Loucy (cell line): ENCODE data around the gene FAM131C.

Experiments used
- EZH2phosphoT487 ChIP-seq: fragments of 200-600 bp; IDR thresholded peaks from 2 replicates; pipeline ENCODE4 v1.6.1; 2018; ENCODE audit warnings: antibody characterized with exemption, mild to moderate bottlenecking, moderate library complexity, borderline replicate concordance
- TF ChIP-seq, protein P1 (sequence below): fragments of 200-600 bp; sonication (generic); conservative IDR thresholded peaks from 2 replicates; pipeline ENCODE4 v1.5.1; 2014; ENCODE audit warnings: mild to moderate bottlenecking, antibody characterized with exemption, low read length

DNA sequence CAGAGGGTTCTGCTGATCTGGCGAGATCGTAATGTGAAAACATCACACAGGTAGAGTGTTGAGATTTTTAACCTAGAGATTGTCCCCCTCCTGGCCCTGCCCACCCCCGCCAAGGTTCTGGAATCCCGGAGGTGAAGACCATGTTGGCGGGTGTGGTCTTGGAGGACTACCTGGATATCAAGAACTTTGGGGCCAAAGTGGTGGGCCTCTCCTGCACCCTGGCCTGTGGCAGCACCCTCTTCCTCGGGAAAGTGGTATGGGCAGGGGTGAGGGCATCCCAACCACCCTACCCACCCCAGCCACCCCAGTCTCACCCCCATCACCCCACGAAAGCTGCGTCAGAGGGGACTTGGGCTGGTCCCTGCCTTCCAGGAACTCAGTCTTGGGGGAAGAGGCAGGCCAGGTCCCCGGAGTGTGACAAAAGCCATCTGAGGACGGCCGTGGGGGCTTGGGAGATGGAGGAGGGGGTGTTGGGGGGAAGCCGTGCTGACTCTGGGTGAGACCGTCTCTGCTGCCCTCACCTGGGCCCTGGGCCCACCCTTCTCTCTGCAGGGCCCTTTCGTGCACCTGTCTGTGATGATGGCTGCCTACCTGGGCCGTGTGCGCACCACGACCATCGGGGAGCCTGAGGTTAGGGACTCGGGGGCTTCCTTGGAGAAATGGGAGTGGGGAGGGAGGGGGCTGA lies 25.5 kb downstream of the FAM131C start:
- TF ChIP-seq, protein P1, sequence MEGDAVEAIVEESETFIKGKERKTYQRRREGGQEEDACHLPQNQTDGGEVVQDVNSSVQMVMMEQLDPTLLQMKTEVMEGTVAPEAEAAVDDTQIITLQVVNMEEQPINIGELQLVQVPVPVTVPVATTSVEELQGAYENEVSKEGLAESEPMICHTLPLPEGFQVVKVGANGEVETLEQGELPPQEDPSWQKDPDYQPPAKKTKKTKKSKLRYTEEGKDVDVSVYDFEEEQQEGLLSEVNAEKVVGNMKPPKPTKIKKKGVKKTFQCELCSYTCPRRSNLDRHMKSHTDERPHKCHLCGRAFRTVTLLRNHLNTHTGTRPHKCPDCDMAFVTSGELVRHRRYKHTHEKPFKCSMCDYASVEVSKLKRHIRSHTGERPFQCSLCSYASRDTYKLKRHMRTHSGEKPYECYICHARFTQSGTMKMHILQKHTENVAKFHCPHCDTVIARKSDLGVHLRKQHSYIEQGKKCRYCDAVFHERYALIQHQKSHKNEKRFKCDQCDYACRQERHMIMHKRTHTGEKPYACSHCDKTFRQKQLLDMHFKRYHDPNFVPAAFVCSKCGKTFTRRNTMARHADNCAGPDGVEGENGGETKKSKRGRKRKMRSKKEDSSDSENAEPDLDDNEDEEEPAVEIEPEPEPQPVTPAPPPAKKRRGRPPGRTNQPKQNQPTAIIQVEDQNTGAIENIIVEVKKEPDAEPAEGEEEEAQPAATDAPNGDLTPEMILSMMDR, result no peak
- TF ChIP-seq EZH2phosphoT487, result no peak
